Endometrial microvascular endothelial cells (primary cell): Measurements from ENCODE around the gene IMP3. TPM values are rescaled to one million over a fixed set of nuclear protein-coding genes. Genes with fewer than 3 reads are reported as not detected.
"Not testable (repeated sequence)": the region's sequence is repeated elsewhere in the genome, so short reads cannot be mapped to it uniquely, and the experiment has no call there.

Experiments
- in situ Hi-C: cut with HindIII; loops from 2 replicates; pipeline ENCODE4 v1.10.0; 2017; ENCODE audit warnings: low sequenced_read_pairs, low pct_unique_long_range_greater_than_20kb; ENCODE audit errors: inconsistent ontology term
- total RNA-seq: library from RNA; depleted of rRNA; stranded (reverse); fragments of >200 nt; gene quantifications from one replicate; pipeline ENCODE4 v1.2.3, GENCODE V29; 2015; ENCODE audit errors: inconsistent ontology term

IMP3 gene
- 79.8 TPM for total RNA-seq

GRCh38 chr15:75639709-75640482 lies at the start of gene IMP3:
IMP3 (minus strand) TSS chr15:75640224; CDS start chr15:75640168, 56 bp downstream.
- in situ Hi-C loops = no loop called here

DNA sequence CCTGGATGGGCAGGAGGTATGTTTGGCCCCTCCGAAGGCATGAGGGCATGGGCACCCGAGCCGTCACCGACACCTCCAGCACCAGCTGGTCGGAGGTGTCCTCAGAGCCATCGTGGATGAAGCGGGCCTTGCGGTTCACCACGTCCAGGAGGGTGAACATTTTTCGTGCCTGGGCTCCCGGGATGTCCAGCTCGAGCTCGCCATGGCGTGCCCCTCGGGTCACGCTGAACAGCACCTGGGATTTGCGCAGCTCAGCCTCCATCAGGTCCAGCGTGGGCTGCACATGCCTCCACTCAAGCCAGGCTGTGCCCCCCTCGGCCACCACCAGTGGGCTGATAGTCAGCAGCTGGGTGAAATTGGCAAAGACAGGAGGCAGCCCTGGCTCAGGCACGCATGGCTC lies 49.4 kb upstream of the IMP3 start:
- in situ Hi-C loops = not testable (repeated sequence)

GRCh38 chr15:75688831-75689230 lies 48.8 kb upstream of the IMP3 start:
- in situ Hi-C loops = no loop called here

DNA sequence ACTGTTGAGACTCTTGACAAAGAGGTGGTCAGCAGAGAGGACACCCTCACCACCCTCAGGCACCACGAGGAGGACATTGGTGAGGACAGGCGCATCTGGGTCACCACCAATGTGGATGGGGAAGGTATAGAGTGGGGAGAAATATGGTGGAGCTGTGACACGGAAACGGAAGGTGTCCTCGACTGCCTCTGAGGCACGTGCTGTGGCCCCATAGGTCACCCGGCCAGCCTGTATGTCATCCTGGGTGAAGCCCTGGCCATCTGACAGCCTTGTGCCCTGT lies 48.2 kb upstream of the IMP3 start:
- in situ Hi-C loops = no loop called here

DNA sequence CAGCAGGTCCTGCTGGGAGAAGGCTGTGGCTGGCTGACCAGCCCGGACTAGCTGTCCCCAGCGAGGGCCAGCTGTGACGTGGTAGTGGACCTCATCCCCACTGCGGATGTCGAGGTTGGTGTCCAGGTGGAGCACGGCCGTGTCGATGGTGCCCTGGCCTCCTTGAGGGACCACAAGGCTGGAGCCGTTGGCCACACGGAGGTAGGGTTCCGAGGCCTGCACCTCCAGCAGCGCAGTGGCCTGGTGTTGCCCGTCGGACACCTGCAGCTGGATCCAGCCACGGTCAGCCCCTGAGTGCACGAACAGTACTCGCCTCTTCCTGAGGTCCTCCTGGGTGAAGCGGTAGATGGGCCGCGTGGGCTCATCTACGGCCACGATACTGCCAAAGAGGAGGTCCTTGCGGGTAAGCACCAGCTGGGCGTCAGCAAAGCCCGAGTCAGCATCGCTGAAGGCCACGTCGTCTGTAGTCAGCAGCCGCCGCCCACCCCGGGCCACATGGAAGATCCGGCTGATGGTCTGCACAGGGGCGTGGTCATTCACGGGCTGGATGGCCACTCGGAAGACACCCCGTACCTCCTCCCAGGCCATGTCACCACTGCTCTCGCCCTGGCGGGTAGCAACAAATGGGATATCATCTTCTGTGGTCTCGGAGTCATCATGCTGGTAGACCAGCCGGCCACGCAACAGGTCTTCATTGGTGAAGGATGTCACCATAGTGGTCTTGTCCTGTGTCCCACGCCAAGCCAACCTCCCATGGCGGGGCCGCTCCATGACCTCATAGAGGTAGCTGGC lies 47.7 kb upstream of the IMP3 start:
- in situ Hi-C loops = no loop called here

DNA sequence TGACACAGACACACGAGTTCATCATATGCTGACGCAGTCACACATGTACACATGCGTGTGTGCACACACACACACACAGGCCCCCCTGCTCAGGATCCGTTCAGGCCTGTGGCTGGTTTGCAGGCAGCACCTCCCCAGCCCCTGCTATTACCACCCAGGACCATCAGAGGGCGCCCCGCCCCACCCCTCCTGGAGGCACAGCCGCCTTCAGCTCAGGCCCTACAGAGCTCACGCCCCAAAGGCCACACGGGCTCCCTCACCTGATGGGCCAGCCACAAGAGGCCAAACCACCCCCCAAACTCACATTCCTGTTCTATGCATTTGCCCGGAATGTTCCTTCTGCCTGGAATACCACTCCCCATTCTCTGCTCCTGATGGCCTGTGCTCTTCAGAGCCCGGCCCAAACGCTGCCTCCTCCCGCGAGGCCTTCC lies 46.2 kb upstream of the IMP3 start:
- in situ Hi-C loops = not testable (repeated sequence)

GRCh38 chr15:75685195-75685594 lies 45.2 kb upstream of the IMP3 start:
- in situ Hi-C loops = no loop called here

DNA sequence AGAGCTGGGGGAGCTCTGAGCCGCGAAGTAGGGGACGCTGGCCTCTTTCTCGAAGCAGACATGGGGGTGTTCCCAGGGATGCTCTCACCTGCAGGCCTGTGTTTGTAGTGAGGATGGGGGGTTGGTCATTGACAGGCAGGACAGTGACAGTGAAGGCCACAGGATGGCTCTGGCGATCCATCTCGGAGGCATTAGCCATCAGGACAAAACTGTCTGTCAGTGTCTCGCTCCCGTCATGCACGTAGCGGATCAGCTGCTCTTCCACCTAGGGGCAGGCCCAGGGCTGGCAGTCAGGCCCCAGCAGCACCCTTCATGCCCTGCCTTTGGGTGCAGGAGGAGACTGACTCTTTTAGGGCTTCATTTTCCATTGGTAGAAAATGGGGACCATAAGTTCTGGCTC lies 44.6 kb upstream of the IMP3 start:
- in situ Hi-C loops = no loop called here

DNA sequence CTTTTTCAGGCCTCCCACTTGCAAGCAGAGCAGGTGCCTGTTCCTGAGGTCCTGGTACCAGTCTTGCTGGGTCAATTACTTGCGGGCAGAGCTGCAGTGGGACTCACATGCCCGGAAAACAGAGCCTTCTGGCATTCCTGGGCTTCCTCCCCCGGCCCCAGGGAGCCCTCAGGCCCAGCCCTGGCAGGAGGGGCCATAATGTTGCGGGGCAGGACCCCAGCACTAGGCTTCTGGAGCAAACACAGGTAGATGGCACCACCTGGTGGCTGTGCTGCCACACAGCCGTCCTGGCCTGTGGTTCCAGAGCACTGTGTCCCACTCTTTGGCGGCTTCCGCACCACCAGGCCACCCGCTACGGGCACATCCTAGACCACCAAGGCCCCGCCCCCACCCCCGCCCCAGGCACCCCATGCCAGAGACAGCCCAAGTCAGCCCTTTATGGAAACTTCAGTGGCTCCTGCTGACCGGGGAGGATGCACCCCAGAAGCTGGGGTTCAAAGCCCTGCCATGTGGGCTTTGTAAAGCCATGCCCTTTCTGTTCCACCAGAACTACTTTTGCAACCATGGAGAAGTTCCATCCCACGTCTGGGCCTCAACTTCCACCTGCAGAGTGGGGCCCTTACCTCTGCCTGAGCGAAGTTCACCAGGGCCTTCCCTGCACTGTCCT lies 43.8 kb upstream of the IMP3 start:
- in situ Hi-C loops = not testable (repeated sequence)

DNA sequence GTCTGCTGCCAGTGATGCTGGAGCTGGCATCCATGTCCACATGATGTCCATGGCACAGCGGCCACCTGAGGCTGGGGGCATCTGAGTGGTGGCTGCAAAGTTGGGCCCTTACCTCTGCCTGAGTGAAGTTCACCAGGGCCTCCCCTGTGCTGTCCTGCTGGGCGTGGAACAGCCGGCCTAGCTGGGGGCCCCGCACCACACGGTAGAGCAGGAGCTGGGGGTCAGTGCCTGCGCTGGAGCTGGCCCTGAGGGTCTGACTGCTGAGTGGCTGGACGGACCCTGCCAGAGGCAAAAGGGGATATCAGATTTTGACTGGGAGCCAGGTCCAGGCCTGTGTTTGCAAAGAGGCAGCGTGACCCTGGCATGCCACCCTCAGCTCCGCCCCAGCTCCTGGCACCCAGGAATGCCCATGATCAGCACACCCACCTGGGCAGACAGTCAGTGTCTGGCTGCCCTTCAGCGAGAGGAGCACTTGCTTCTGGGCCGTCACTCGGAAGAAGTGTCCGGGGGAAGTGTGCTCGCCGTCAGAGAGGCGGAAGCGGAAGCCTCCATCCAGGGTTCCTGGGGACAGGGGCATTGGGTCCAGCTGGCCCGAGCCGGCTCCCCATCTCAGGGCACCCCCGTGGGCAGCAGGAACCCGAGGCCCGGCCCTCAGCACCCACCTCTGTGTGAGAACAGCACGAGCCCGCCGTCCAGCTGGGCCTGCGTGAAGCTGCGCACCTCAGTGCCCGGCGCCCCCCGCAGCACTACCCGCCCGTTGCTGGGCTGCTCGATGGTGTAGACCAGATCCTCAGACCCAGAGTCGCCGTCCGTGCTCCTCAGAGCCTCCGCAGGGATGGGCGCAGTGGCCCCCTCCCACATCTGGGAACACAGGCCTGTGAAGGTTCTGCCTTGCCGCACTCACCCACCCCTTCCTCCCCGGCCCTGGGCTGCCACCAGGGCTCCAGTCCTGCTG lies 42.4 kb upstream of the IMP3 start:
- in situ Hi-C loops = no loop called here

DNA sequence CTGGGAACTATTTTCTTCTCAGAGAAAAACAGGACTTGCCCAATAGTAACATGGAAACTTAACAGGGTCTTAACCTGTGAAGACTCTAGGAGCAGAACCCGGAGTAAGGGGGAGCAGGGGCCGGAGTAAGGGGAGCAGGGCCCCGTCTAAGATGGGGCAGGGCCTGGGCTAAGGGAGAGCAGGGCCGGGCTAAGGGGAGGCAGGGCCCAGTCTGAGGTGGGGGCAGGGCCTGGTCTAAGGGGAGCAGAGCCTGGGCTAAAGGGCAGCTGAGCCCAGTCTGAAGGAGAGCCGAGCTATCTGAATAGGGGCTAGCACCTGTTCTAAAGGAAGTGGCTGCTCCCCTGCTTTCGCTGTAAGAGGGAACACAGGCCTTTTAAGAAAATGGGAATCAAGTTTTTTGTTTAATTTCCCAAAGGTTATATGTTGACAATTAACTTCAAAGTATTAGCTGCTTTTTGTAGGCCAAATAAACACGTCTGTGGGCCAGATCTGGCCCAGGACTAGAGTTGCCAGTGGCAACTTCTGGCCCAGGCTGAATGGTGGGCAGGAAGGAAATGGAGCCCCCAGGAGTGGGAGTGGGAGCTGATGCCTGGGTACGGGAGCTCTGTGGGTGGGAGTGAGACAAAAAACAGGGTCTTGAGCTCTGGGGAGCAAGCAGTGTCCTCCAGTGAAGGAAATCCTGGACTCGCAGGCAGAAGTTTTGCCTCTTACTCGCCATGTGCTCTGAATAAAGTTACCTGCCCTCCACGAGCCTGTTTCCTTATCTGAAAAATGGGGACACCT lies 40.2 kb upstream of the IMP3 start:
- in situ Hi-C loops = no loop called here

- in situ Hi-C loops = not testable (repeated sequence)
These were observed 38.3 kb upstream of the IMP3 start for GRCh38 chr15:75678324-75678690.

- in situ Hi-C loops = no loop called here
These were observed 37.7 kb upstream of the IMP3 start for GRCh38 chr15:75677465-75678323.

GRCh38 chr15:75676688-75677464 lies 36.9 kb upstream of the IMP3 start:
- in situ Hi-C loops = no loop called here

DNA sequence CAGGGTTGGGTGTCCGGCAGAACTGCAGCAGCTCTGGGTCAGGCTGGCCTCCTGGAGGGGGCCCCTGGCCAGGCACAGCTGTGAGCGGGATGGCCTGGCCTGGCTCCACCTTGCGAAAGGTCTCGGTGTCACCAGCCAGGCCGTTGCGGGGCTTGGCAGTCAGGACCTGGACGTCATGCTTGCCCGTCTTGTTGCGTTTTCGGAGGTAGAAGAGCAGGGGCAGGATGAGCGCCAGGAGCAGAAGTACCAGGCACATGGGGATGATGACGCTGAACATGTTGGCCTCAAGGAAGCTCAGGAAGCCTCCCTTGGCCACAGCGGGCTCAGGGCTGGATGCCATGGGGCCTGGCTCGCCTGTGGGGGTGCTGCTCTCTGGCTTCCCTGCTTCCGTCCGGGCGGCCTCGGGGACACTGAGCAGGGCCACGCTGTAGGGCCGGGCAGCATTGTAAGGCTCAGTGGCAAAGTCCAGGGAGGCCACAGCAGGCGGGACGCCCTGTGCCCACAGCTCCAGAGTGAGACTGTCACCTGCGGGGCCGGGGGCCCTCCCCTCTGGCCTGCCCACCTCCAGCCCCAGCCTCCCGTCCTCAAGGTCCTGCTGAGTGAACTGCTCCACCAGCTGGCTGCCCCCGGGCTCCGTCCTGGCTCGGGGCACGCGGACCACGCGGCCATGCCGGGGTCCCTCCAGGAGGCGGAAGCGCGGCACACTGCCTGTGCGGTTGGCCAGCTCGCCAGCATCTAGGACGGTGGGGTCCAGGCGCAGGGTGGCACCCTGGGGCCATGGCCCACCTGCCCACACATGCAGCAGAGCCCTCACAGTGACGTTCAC lies 35.8 kb upstream of the IMP3 start:
- in situ Hi-C loops = no loop called here

DNA sequence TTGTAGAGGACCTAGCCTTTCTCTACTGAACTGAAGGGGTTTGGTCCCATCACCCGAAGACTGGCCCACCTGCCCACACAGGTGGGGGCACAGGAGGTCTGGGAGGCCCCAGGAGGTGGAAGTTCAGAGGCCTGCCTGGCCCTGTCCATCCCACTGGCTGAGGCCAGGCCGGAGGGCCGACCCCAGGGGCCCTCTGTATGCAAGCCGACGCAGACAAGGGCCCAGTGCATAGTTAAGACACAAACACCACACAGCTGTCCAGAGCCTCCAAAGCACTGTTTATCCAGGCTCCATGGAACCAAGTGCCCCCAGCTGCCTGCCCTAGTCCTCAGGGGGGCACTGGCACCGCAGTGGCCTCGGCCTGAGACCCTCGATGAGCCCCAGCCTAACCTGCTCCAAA lies 34.3 kb upstream of the IMP3 start:
- in situ Hi-C loops = no loop called here
